Activated CD4-positive, CD25-positive, alpha-beta regulatory T cell treated with anti-CD3 and anti-CD28 coated beads, Interleukin-2, amount 50 U/mL, for 16 hours (primary cell): ENCODE data around the gene HCN2.

ENCODE experiments used
- DNase-seq: peaks from one replicate; pipeline ENCODE4 v3.0.0-alpha.2; 2020; ENCODE audit warnings: low read depth, low spot score

Gene HCN2

GRCh38 chr19:639253-640160 is 49.8 kb downstream of the HCN2 start, which contains the start of gene FGF22:
FGF22 (plus strand) TSS chr19:639879; CDS start chr19:639926, 47 bp downstream.
- peak; percentile 93 for DNase-seq

GRCh38 chr19:640161-640558 is 50.5 kb downstream of the HCN2 start:
- DNase-seq, result no peak

- no peak for DNase-seq
Observed at GRCh38 chr19:640606-641189, 51.0 kb downstream of the HCN2 start.

GRCh38 chr19:641702-642101 is 52.0 kb downstream of the HCN2 start:
- DNase-seq, result no peak

GRCh38 chr19:642767-643727 is 53.4 kb downstream of the HCN2 start:
- no peak for DNase-seq

GRCh38 chr19:643736-644135 is 54.1 kb downstream of the HCN2 start:
- no peak for DNase-seq

- no peak for DNase-seq
Observed at GRCh38 chr19:644363-644762, 54.7 kb downstream of the HCN2 start.

GRCh38 chr19:644789-645188 is 55.1 kb downstream of the HCN2 start:
- DNase-seq, result no peak

- DNase-seq, result no peak
Observed at GRCh38 chr19:645912-646778, 56.5 kb downstream of the HCN2 start.

- no peak for DNase-seq
Observed at GRCh38 chr19:646779-647565, 57.3 kb downstream of the HCN2 start.

GRCh38 chr19:647566-648284 is 58.0 kb downstream of the HCN2 start:
- DNase-seq, result no peak

GRCh38 chr19:648305-648704 is 58.6 kb downstream of the HCN2 start:
- no peak for DNase-seq

GRCh38 chr19:648904-649801 is 59.5 kb downstream of the HCN2 start:
- no peak for DNase-seq

- DNase-seq, result no peak
Observed at GRCh38 chr19:650121-650520, 60.4 kb downstream of the HCN2 start.

- DNase-seq, result no peak
Observed at GRCh38 chr19:651114-651818, 61.6 kb downstream of the HCN2 start.

GRCh38 chr19:651991-652390 is 62.3 kb downstream of the HCN2 start:
- DNase-seq, result no peak

- DNase-seq, result no peak
Observed at GRCh38 chr19:652467-653389, 63.0 kb downstream of the HCN2 start.
